ENCODE measurements around the gene MYH7. TPM values are rescaled to one million over a fixed set of nuclear protein-coding genes. Genes with fewer than 3 reads are reported as not detected.
A peak's percentile ranks its signal among the peaks of the same experiment; 100 is the strongest.

The MYH7 gene
- total RNA-seq (1 to 10 TPM; 1.2 to 1.8 TPM), polyA plus RNA-seq (ENCODE audit: insufficient read length in 6 of 6) (1 to 10 TPM in 1 of 6 donors, under 1 TPM in 4, not detected in 1; 0.03 to 2.0 (median 0.04) TPM)
- long read RNA-seq, donor 1, result 0 reads
- long read RNA-seq, donor 2, result 0 reads
- long read RNA-seq, donor 3, result 0 reads
- long read RNA-seq, donor 4, result 0 reads
- long read RNA-seq, donor 5, result 0 reads
- long read RNA-seq, donor 6, result 0 reads
- long read RNA-seq, donor 7, result 0 reads
- long read RNA-seq, donor 8, result 0 reads
- long read RNA-seq, donor 9, result 0 reads
- long read RNA-seq, donor 10, result 0 reads
- long read RNA-seq, donor 11, result 0 reads
- long read RNA-seq, donor 12, result 0 reads

- TF ChIP-seq, protein P1, sequence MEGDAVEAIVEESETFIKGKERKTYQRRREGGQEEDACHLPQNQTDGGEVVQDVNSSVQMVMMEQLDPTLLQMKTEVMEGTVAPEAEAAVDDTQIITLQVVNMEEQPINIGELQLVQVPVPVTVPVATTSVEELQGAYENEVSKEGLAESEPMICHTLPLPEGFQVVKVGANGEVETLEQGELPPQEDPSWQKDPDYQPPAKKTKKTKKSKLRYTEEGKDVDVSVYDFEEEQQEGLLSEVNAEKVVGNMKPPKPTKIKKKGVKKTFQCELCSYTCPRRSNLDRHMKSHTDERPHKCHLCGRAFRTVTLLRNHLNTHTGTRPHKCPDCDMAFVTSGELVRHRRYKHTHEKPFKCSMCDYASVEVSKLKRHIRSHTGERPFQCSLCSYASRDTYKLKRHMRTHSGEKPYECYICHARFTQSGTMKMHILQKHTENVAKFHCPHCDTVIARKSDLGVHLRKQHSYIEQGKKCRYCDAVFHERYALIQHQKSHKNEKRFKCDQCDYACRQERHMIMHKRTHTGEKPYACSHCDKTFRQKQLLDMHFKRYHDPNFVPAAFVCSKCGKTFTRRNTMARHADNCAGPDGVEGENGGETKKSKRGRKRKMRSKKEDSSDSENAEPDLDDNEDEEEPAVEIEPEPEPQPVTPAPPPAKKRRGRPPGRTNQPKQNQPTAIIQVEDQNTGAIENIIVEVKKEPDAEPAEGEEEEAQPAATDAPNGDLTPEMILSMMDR (IDR thresholded peaks at IDR 0.05), result no peak
- intact Hi-C loops (cut with DNase I), result no loop called here
- no peaks in the 10 kb centered on the region for H3K9me3 ChIP-seq
- H3K4me1 ChIP-seq, result no peaks in the 10 kb centered on the region
- DNase-seq (peak in 1 of 4 donors; percentile 18), ATAC-seq (no peak)
- no peak within 1 kb of the TSS for H3K4me3 ChIP-seq
- H3K27me3 ChIP-seq, result no peaks in the 10 kb centered on the region
- no peaks in the 10 kb centered on the region for H3K36me3 ChIP-seq
- H3K27ac ChIP-seq, result no peak within 1 kb of the TSS
Measured at GRCh38 chr14:23435543-23436326, at the start of gene MYH7. TSS of gene MYH7 (minus strand) at chr14:23435660. CDS start at chr14:23433732, 1,928 bp downstream.

DNA sequence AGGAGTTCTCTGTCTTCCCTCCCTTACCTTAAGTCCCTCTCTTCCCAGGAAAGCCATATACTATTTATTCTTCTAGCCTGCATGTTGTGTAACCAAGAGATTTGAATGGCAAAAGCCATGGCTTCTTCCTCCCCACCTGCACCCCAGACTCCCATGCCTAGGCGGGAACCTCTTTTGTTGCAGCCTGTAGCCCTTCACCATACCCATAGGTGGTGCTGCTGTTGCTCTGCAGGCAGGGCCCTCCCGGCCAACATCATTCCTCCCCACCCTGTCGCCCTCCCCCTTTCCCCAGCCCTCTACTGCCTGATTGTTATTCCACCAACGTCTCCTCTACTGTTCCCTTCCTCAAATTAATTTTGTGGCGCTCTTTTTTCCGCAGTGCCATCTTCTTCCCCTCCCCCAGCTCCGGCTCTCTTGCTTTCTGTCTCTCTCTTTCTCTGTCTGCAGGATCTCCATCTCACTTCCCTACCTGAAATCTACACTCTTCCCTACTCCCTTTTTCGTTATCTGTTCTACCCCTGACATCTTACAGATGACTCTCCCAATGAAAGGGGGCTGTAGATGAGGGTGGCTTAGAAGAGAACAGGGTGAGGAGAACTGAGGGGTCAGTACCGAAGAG is 47.9 kb upstream of the MYH7 start:
- intact Hi-C loops (cut with DNase I), result loop anchor here in 1 of 2 donors (10.0 kb wide), 1 partner anchor 51 kb away; no protein-coding TSS in a partner anchor
- no peaks in the 10 kb centered on the region for H3K27me3 ChIP-seq
- TF ChIP-seq, protein P1 (IDR thresholded peaks at IDR 0.05), result no peak
- peaks cover 0 to 64% of the 10 kb centered on the region in 2 donors for H3K36me3 ChIP-seq
- no peaks in the 10 kb centered on the region for H3K4me1 ChIP-seq
- ATAC-seq (no peak), DNase-seq (no peak)
- no peak overlapping the region for H3K27ac ChIP-seq
- no peaks in the 10 kb centered on the region for H3K9me3 ChIP-seq
- no peak overlapping the region for H3K4me3 ChIP-seq

- Histone ChIP-seq H3K27ac (no peak overlapping the region), H3K36me3 (peaks cover 0 to 70% of the 10 kb centered on the region in 2 donors), H3K4me1 (no peaks in the 10 kb centered on the region), H3K4me3 (no peak overlapping the region), H3K27me3 (no peaks in the 10 kb centered on the region), H3K9me3 (no peaks in the 10 kb centered on the region)
- intact Hi-C loops (cut with DNase I), result loop anchor here in 1 of 2 donors (10.0 kb wide), 1 partner anchor 52 kb away; no protein-coding TSS in a partner anchor
- DNase-seq, result no peak
- no peak for ATAC-seq
- TF ChIP-seq, protein P1 (IDR thresholded peaks at IDR 0.05), result no peak
Measured at GRCh38 chr14:23482823-23483148, 47.3 kb upstream of the MYH7 start.

DNA sequence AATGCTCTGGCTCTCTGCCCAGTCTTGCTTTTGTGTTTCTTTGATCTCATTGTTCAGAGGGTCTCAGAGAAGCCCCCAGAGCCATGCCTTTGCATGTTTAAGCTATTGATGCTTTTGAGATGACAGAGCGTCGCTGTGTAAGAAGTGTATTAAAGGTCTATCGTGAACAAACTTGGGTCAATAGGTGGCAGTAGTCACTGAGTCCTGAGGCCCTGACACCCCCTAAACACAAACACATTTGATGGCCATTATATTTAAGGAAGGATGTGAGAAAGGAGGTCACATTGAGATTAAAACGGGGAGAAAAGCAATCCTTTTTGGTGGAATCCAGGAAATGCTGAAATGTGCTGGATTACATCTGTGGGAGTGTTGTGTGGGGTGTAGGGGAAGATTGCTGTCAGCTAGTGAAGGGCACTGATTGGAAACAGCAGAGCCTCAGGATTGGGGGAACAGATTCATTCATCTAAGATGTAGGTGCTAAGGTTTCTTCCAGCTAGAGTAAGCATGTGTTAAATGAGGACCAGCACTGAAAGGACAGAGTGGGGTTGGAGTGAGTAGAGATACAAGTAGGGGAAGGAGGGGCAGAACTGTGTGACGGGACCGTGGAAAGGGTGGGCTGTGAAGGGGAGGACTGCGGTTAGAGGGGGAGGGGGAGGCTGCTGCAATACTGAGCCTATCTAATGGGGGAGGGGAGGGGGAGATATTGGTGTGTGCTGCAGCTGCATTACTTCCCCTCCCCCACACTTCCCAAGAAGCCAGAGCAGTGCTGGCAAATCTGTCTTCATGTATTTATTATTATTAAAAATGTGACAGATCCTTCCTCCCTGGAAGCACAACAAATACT is 46.7 kb upstream of the MYH7 start:
- TF ChIP-seq, protein P1 (IDR thresholded peaks at IDR 0.05), result no peak
- no peaks in the 10 kb centered on the region for H3K4me1 ChIP-seq
- H3K27me3 ChIP-seq, result no peaks in the 10 kb centered on the region
- H3K27ac ChIP-seq, result no peak overlapping the region
- H3K9me3 ChIP-seq, result no peaks in the 10 kb centered on the region
- ATAC-seq (no peak), DNase-seq (no peak)
- no peak overlapping the region for H3K4me3 ChIP-seq
- intact Hi-C loops (cut with DNase I), result loop anchor here in 1 of 2 donors (10.0 kb wide), 1 partner anchor 53 kb away; no protein-coding TSS in a partner anchor
- peaks cover 0 to 72% of the 10 kb centered on the region in 2 donors for H3K36me3 ChIP-seq

Measured in left lung (tissue), 14 donors.